ENCODE results near the gene VPS52. TPM values are rescaled to one million over a fixed set of nuclear protein-coding genes. Genes with fewer than 3 reads are reported as not detected.
A peak's percentile ranks its signal among the peaks of the same experiment; 100 is the strongest.

Gene VPS52
- total RNA-seq, 1 donor from 2014 or later = 67.4 TPM

- TF ChIP-seq CTCF (IDR thresholded peaks at IDR 0.05) = no peak
- Mint-ChIP-seq H3K4me3 (ENCODE audit: unreplicated experiment) (peak overlapping the region; percentile 85), H3K36me3 (ENCODE audit: unreplicated experiment) (peaks cover 14% of the 10 kb centered on the region), H3K9me3 (ENCODE audit: unreplicated experiment) (no peaks in the 10 kb centered on the region), H3K4me1 (ENCODE audit: unreplicated experiment) (peaks cover 34% of the 10 kb centered on the region), H3K27me3 (ENCODE audit: unreplicated experiment) (peaks cover 2% of the 10 kb centered on the region), H3K27ac (ENCODE audit: unreplicated experiment) (peak overlapping the region; percentile 99)
- DNase-seq (ENCODE audit: extremely low spot score, unreplicated experiment) = no peak
Measured at GRCh38 chr6:33248643-33248931, 23.1 kb downstream of the VPS52 start.

DNA sequence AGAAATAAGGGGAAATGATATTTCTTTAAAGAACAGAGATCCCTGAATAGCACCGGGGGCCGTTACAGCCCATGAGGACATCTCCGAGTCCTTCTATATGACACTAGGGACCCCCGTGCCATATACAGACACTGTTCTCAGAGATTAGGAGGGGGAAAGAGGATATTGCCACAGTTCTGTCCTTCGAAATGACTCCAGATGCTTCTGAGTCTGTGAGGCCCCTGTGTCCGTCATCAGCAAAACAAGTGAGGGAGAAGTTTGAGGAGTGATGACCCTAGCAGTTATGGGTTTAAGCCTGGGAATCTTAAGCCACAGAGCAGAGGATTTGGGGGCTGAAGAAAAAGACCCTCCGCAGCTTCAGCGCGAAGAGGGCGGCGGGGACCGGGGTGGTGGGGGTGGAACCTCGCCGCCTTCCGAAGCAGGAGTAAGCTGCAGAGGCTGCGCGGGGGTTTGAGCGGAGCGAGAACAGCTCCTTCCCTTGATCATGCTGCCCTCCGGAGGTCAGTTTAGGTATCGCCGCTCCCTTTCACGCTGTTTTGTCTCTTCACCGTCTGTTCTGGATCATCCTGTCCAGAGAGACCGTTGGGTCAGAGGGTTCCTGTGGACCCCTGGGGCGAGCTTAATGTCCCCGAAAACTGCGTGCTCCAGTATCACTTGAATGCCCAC is 23.6 kb downstream of the VPS52 start:
- H3K27me3 Mint-ChIP-seq (ENCODE audit: unreplicated experiment) = peaks cover 7% of the 10 kb centered on the region
- H3K27ac Mint-ChIP-seq (ENCODE audit: unreplicated experiment) = peak overlapping the region; percentile 99
- peak; percentile 97 for TF ChIP-seq CTCF (IDR thresholded peaks at IDR 0.05)
- peaks cover 14% of the 10 kb centered on the region for H3K36me3 Mint-ChIP-seq (ENCODE audit: unreplicated experiment)
- peak overlapping the region; percentile 85 for H3K4me3 Mint-ChIP-seq (ENCODE audit: unreplicated experiment)
- no peaks in the 10 kb centered on the region for H3K9me3 Mint-ChIP-seq (ENCODE audit: unreplicated experiment)
- peak; percentile 94 for DNase-seq (ENCODE audit: extremely low spot score, unreplicated experiment)
- peaks cover 34% of the 10 kb centered on the region for H3K4me1 Mint-ChIP-seq (ENCODE audit: unreplicated experiment)

DNA sequence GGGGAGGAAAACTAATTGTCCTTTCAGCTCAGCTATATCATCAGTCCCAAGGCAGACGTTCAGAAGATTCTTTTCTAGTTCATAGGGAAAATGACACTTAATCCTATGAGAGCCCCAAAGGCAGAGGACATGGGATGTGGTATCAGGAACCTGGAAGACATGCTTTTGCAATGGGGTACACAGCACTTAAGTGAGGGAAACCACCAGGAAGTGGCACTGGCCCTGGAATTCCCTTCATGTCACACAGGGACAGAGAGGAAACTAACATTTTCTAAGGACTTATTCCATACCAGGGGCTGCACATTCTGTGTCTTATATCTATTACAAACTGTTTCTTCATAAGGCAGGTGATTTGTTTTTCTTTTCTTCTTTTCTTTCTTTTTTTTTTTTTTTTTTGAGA is 28.2 kb downstream of the VPS52 start:
- no peaks in the 10 kb centered on the region for H3K9me3 Mint-ChIP-seq (ENCODE audit: unreplicated experiment)
- TF ChIP-seq CTCF (IDR thresholded peaks at IDR 0.05) = no peak
- no peak overlapping the region for H3K4me3 Mint-ChIP-seq (ENCODE audit: unreplicated experiment)
- no peaks in the 10 kb centered on the region for H3K36me3 Mint-ChIP-seq (ENCODE audit: unreplicated experiment)
- peaks cover 33% of the 10 kb centered on the region for H3K27me3 Mint-ChIP-seq (ENCODE audit: unreplicated experiment)
- no peak for DNase-seq (ENCODE audit: extremely low spot score, unreplicated experiment)
- peaks cover 6% of the 10 kb centered on the region for H3K4me1 Mint-ChIP-seq (ENCODE audit: unreplicated experiment)
- no peak overlapping the region for H3K27ac Mint-ChIP-seq (ENCODE audit: unreplicated experiment)

GRCh38 chr6:33241968-33242367 is 29.7 kb downstream of the VPS52 start:
- no peak for DNase-seq (ENCODE audit: extremely low spot score, unreplicated experiment)
- no peaks in the 10 kb centered on the region for H3K9me3 Mint-ChIP-seq (ENCODE audit: unreplicated experiment)
- H3K4me1 Mint-ChIP-seq (ENCODE audit: unreplicated experiment) = no peaks in the 10 kb centered on the region
- H3K4me3 Mint-ChIP-seq (ENCODE audit: unreplicated experiment) = no peak overlapping the region
- no peaks in the 10 kb centered on the region for H3K36me3 Mint-ChIP-seq (ENCODE audit: unreplicated experiment)
- peaks cover 43% of the 10 kb centered on the region for H3K27me3 Mint-ChIP-seq (ENCODE audit: unreplicated experiment)
- no peak overlapping the region for H3K27ac Mint-ChIP-seq (ENCODE audit: unreplicated experiment)
- TF ChIP-seq CTCF (IDR thresholded peaks at IDR 0.05) = no peak

DNA sequence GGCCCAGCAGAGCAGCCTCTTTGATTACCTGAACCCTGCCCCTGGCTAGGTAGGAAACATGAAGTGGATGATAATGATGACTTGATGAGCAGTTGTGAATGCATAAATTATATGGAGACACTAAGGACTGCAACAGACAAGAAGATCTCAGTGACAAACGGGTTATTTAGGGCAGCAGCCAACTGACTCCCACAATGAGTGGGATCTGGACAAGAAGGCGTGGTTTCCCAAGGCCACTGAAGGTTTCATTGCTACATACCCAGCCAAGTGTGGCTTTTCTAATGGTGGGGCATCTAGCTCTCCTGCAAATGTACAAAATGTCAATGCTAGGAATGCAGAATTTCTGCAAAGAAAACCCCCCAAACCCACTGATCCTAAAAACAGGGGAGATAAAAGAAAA is 33.9 kb downstream of the VPS52 start:
- H3K4me1 Mint-ChIP-seq (ENCODE audit: unreplicated experiment) = peaks cover 9% of the 10 kb centered on the region
- no peaks in the 10 kb centered on the region for H3K9me3 Mint-ChIP-seq (ENCODE audit: unreplicated experiment)
- no peak for DNase-seq (ENCODE audit: extremely low spot score, unreplicated experiment)
- no peak overlapping the region for H3K27ac Mint-ChIP-seq (ENCODE audit: unreplicated experiment)
- H3K36me3 Mint-ChIP-seq (ENCODE audit: unreplicated experiment) = no peaks in the 10 kb centered on the region
- TF ChIP-seq CTCF (IDR thresholded peaks at IDR 0.05) = no peak
- H3K27me3 Mint-ChIP-seq (ENCODE audit: unreplicated experiment) = peaks cover 59% of the 10 kb centered on the region
- H3K4me3 Mint-ChIP-seq (ENCODE audit: unreplicated experiment) = no peak overlapping the region

Measured in osteocyte (in vitro differentiated cells).